Neural progenitor cell (in vitro differentiated cells): ENCODE measurements around the gene SND1. TPM values are rescaled to one million over a fixed set of nuclear protein-coding genes. Genes with fewer than 3 reads are reported as not detected.

Experiments
- DNase-seq: peaks from one replicate; pipeline ENCODE4 v3.0.0-alpha.2; 2016; ENCODE audit warnings: low spot score
- H2AFZ ChIP-seq: fragments of 200-600 bp; sonication (generic); replicated peaks from 2 replicates; pipeline ENCODE4 v1.6.1; 2016; ENCODE audit warnings: antibody characterized with exemption
- H3F3A ChIP-seq: fragments of 200-600 bp; sonication (generic); 2 replicates; pipeline ENCODE4 v1.6.1; 2016; ENCODE audit warnings: antibody characterized with exemption, low read depth
- H3K27ac ChIP-seq: fragments of 200-600 bp; sonication (generic); 2 replicates; pipeline ENCODE4 v1.5.1; 2016; ENCODE audit warnings: mild to moderate bottlenecking
- H3K27me3 ChIP-seq: fragments of 200-600 bp; sonication (generic); 2 replicates; pipeline ENCODE4 v1.6.1; 2016; ENCODE audit warnings: mild to moderate bottlenecking, moderate library complexity
- H3K36me3 ChIP-seq: fragments of 200-600 bp; sonication (generic); 2 replicates; pipeline ENCODE4 v1.5.1; 2016
- H3K4me1 ChIP-seq: fragments of 200-600 bp; sonication (generic); 2 replicates; pipeline ENCODE4 v1.6.1; 2016; ENCODE audit warnings: mixed run types
- H3K4me2 ChIP-seq: fragments of 200-600 bp; sonication (generic); 2 replicates; pipeline ENCODE4 v1.6.1; 2016
- H3K4me3 ChIP-seq: fragments of 200-600 bp; sonication (generic); 2 replicates; pipeline ENCODE4 v1.5.1; 2016
- H3K79me2 ChIP-seq: fragments of 200-600 bp; sonication (generic); 2 replicates; pipeline ENCODE4 v1.6.1; 2016; ENCODE audit warnings: low read depth
- H3K9ac ChIP-seq: fragments of 200-600 bp; sonication (generic); 2 replicates; pipeline ENCODE4 v1.6.1; 2016
- H3K9me3 ChIP-seq: fragments of 200-600 bp; sonication (generic); 2 replicates; pipeline ENCODE4 v1.5.1; 2016; ENCODE audit warnings: low read depth
- H4K20me1 ChIP-seq: fragments of 200-600 bp; sonication (generic); 2 replicates; pipeline ENCODE4 v1.6.1; 2016; ENCODE audit warnings: low read depth
- H3K27ac Mint-ChIP-seq: 3 replicates; pipeline ENCODE4 v1.8.0; 2021; ENCODE audit warnings: mixed read lengths
- H3K27me3 Mint-ChIP-seq: 2 replicates; pipeline ENCODE4 v1.8.0; 2022; ENCODE audit warnings: low read depth, mild to moderate bottlenecking, inconsistent platforms, moderate library complexity, mixed read lengths; ENCODE audit not compliant: insufficient read depth
- H3K36me3 Mint-ChIP-seq: 3 replicates; pipeline ENCODE4 v1.8.0; 2021; ENCODE audit warnings: mixed read lengths
- H3K4me1 Mint-ChIP-seq: 3 replicates; pipeline ENCODE4 v1.8.0; 2021; ENCODE audit warnings: mixed read lengths
- H3K4me3 Mint-ChIP-seq: 3 replicates; pipeline ENCODE4 v1.8.0; 2021; ENCODE audit warnings: mild to moderate bottlenecking, moderate library complexity, mixed read lengths
- H3K9me3 Mint-ChIP-seq: 3 replicates; pipeline ENCODE4 v1.8.0; 2020; ENCODE audit warnings: mixed read lengths
- EZH2 ChIP-seq: fragments of 200-600 bp; sonication (generic); IDR thresholded peaks from 2 replicates; pipeline ENCODE4 v1.6.1; 2017; ENCODE audit warnings: antibody characterized with exemption, mild to moderate bottlenecking, moderate library complexity
- EZH2phosphoT487 ChIP-seq: fragments of 200-600 bp; sonication (generic); IDR thresholded peaks from 2 replicates; pipeline ENCODE4 v1.6.1; 2017; ENCODE audit warnings: antibody characterized with exemption
- total RNA-seq: library from RNA; depleted of rRNA; stranded (reverse); fragments of >200 nt; gene quantifications from 2 replicates; pipeline ENCODE4 v1.2.3, GENCODE V29; 2015; ENCODE audit warnings: low replicate concordance
- TF ChIP-seq, protein P1 (sequence below): fragments of 200-600 bp; sonication (generic); IDR thresholded peaks from 2 replicates; pipeline ENCODE4 v1.5.1; 2017; ENCODE audit warnings: antibody characterized with exemption, mild to moderate bottlenecking

The SND1 gene
- total RNA-seq, 1 donor from 2014 or later = 154 TPM

GRCh38 chr7:127794136-127794535 lies 142.1 kb downstream of the SND1 start:
- H3K9me3 ChIP-seq = no peaks in the 10 kb centered on the region
- Mint-ChIP-seq H3K9me3 (no peaks in the 10 kb centered on the region), H3K36me3 (peaks cover 4% of the 10 kb centered on the region), H3K4me1 (peaks cover 13% of the 10 kb centered on the region), H3K4me3 (no peak overlapping the region), H3K27me3 (no peaks in the 10 kb centered on the region), H3K27ac (no peak overlapping the region)
- H3F3A ChIP-seq = peaks cover 10% of the 10 kb centered on the region
- no peaks in the 10 kb centered on the region for H3K27me3 ChIP-seq
- DNase-seq = no peak
- H3K9ac ChIP-seq = no peak overlapping the region
- no peak overlapping the region for H2AFZ ChIP-seq
- no peak overlapping the region for H3K4me3 ChIP-seq
- no peak overlapping the region for H3K4me2 ChIP-seq
- H3K27ac ChIP-seq = no peak overlapping the region
- TF ChIP-seq EZH2phosphoT487 = no peak
- H3K4me1 ChIP-seq = peaks cover 12% of the 10 kb centered on the region
- H3K36me3 ChIP-seq = no peaks in the 10 kb centered on the region
- H3K79me2 ChIP-seq = peaks cover 29% of the 10 kb centered on the region
- peaks cover 11% of the 10 kb centered on the region for H4K20me1 ChIP-seq

- Histone ChIP-seq H3K79me2 (peaks cover 29% of the 10 kb centered on the region), H2AFZ (no peak overlapping the region), H3K4me2 (no peak overlapping the region), H3K4me3 (no peak overlapping the region), H3K27me3 (no peaks in the 10 kb centered on the region), H4K20me1 (peaks cover 12% of the 10 kb centered on the region), H3K9me3 (no peaks in the 10 kb centered on the region), H3F3A (peaks cover 10% of the 10 kb centered on the region), H3K27ac (no peak overlapping the region), H3K36me3 (no peaks in the 10 kb centered on the region), H3K9ac (no peak overlapping the region), H3K4me1 (peaks cover 12% of the 10 kb centered on the region)
- no peak for DNase-seq
- peaks cover 13% of the 10 kb centered on the region for H3K4me1 Mint-ChIP-seq
- TF ChIP-seq EZH2phosphoT487 = no peak
- TF ChIP-seq, protein P1, sequence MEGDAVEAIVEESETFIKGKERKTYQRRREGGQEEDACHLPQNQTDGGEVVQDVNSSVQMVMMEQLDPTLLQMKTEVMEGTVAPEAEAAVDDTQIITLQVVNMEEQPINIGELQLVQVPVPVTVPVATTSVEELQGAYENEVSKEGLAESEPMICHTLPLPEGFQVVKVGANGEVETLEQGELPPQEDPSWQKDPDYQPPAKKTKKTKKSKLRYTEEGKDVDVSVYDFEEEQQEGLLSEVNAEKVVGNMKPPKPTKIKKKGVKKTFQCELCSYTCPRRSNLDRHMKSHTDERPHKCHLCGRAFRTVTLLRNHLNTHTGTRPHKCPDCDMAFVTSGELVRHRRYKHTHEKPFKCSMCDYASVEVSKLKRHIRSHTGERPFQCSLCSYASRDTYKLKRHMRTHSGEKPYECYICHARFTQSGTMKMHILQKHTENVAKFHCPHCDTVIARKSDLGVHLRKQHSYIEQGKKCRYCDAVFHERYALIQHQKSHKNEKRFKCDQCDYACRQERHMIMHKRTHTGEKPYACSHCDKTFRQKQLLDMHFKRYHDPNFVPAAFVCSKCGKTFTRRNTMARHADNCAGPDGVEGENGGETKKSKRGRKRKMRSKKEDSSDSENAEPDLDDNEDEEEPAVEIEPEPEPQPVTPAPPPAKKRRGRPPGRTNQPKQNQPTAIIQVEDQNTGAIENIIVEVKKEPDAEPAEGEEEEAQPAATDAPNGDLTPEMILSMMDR = no peak
- no peak overlapping the region for H3K4me3 Mint-ChIP-seq
- no peaks in the 10 kb centered on the region for H3K9me3 Mint-ChIP-seq
- H3K27me3 Mint-ChIP-seq = no peaks in the 10 kb centered on the region
- H3K36me3 Mint-ChIP-seq = peaks cover 4% of the 10 kb centered on the region
- no peak overlapping the region for H3K27ac Mint-ChIP-seq
Measured at GRCh38 chr7:127794551-127794950, 142.6 kb downstream of the SND1 start.

GRCh38 chr7:127798023-127798422 lies 146.0 kb downstream of the SND1 start:
- no peak overlapping the region for H3K4me3 ChIP-seq
- H3K27me3 Mint-ChIP-seq = no peaks in the 10 kb centered on the region
- H3K9me3 Mint-ChIP-seq = no peaks in the 10 kb centered on the region
- H3K4me3 Mint-ChIP-seq = no peak overlapping the region
- peak overlapping the region; percentile 33 for H3K27ac ChIP-seq
- H3K27ac Mint-ChIP-seq = no peak overlapping the region
- DNase-seq = no peak
- peaks cover 41% of the 10 kb centered on the region for H3K79me2 ChIP-seq
- no peaks in the 10 kb centered on the region for H3K36me3 ChIP-seq
- peaks cover 10% of the 10 kb centered on the region for H3F3A ChIP-seq
- TF ChIP-seq EZH2phosphoT487 (no peak), EZH2 (no peak)
- TF ChIP-seq, protein P1 = no peak
- H3K27me3 ChIP-seq = no peaks in the 10 kb centered on the region
- H2AFZ ChIP-seq = no peak overlapping the region
- peaks cover 12% of the 10 kb centered on the region for H4K20me1 ChIP-seq
- H3K4me1 Mint-ChIP-seq = peaks cover 9% of the 10 kb centered on the region
- H3K9me3 ChIP-seq = no peaks in the 10 kb centered on the region
- H3K4me2 ChIP-seq = peak overlapping the region; percentile 53
- H3K4me1 ChIP-seq = peaks cover 12% of the 10 kb centered on the region
- no peak overlapping the region for H3K9ac ChIP-seq
- no peaks in the 10 kb centered on the region for H3K36me3 Mint-ChIP-seq

- H3K27ac ChIP-seq = no peak overlapping the region
- no peak overlapping the region for H3K27ac Mint-ChIP-seq
Measured at GRCh38 chr7:127798769-127799372, 146.9 kb downstream of the SND1 start.

More at GRCh38 chr7:127798769-127799372, 146.9 kb downstream of the SND1 start:
- Mint-ChIP-seq H3K9me3 (no peaks in the 10 kb centered on the region), H3K4me1 (peaks cover 9% of the 10 kb centered on the region), H3K36me3 (no peaks in the 10 kb centered on the region), H3K4me3 (no peak overlapping the region), H3K27me3 (no peaks in the 10 kb centered on the region)
- no peak for DNase-seq
- Histone ChIP-seq H3K4me3 (no peak overlapping the region), H3K4me2 (no peak overlapping the region), H3K9ac (no peak overlapping the region), H3K9me3 (no peaks in the 10 kb centered on the region), H3K4me1 (peaks cover 12% of the 10 kb centered on the region), H4K20me1 (peaks cover 12% of the 10 kb centered on the region), H3F3A (peaks cover 10% of the 10 kb centered on the region), H3K36me3 (no peaks in the 10 kb centered on the region), H3K27me3 (no peaks in the 10 kb centered on the region), H3K79me2 (peaks cover 34% of the 10 kb centered on the region), H2AFZ (no peak overlapping the region)
- TF ChIP-seq EZH2phosphoT487 (no peak), EZH2 (no peak)
